ENCODE measurements around the gene ZSWIM2.

DNA sequence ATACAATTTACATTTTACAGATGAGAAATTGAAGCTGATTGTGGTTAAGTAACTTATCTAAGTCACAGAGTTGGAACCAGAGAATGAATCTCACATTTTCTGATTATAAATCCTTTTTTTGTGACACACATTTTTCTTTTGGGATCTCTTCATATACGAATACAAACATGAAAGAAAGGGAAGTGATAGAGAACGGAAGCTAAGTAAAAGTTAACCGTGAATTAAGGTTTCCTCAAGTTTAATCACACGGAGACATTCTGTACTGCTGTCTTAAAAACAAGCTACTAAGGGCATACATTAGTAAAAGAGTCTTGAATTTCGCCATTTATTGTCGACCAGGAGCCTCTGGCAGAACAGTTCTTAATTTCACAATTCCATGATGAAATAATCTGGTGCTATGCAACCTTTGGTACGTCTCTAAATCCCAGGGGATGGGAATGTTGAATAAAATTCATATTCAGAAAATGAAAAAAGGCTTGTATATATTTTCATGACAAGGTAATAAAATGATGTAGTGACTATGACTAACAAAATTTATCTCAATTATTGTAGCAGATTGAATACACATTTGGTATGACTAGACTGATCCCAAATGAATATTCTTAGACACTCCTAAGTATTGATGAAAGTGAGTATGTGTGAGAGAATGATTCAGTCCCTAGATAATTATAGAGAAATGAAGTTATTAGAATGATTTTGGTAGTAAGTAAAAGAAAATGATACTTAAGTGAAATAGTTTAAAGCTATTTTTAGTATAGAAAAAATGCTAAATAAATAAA is 40.3 kb upstream of the ZSWIM2 start:
- no peak for TF ChIP-seq POLR2A (IDR thresholded peaks at IDR 0.05; ENCODE audit: low read depth, low read length)
- TF ChIP-seq POLR2AphosphoS5 (IDR thresholded peaks at IDR 0.05; ENCODE audit: low read depth, low read length): no peak
- no peak for TF ChIP-seq TAF1 (IDR thresholded peaks at IDR 0.05; ENCODE audit: borderline replicate concordance, low read depth, low read length)
